HEK293 (cell line): ENCODE results near the gene ZNF579.

ENCODE experiments used
- BCL11B ChIP-seq: fragments of 450-650 bp; formaldehyde crosslinking; IDR thresholded peaks from 2 replicates; pipeline ENCODE4 v1.5.1; 2016; ENCODE audit warnings: low read depth, missing biosample characterization, missing genetic modification characterization
- CTCF ChIP-seq: fragments of 450-650 bp; formaldehyde crosslinking; IDR thresholded peaks from 2 replicates; pipeline ENCODE4 v1.5.1; 2016; ENCODE audit warnings: missing biosample characterization, missing genetic modification characterization
- GLI4 ChIP-seq: fragments of 450-650 bp; formaldehyde crosslinking; IDR thresholded peaks from 2 replicates; pipeline ENCODE4 v1.5.1; 2016; ENCODE audit warnings: missing biosample characterization, missing genetic modification characterization
- KLF1 ChIP-seq: fragments of 450-650 bp; formaldehyde crosslinking; IDR thresholded peaks from 2 replicates; pipeline ENCODE4 v1.5.1; 2016; ENCODE audit warnings: missing biosample characterization, missing genetic modification characterization
- REST ChIP-seq: fragments of 450-650 bp; formaldehyde crosslinking; IDR thresholded peaks from 2 replicates; pipeline ENCODE4 v1.5.1; 2016; ENCODE audit warnings: missing biosample characterization, missing genetic modification characterization
- ZBTB8A ChIP-seq: fragments of 450-650 bp; formaldehyde crosslinking; IDR thresholded peaks from 2 replicates; pipeline ENCODE4 v1.5.1; 2016; ENCODE audit warnings: missing biosample characterization, missing genetic modification characterization
- ZNF121 ChIP-seq: fragments of 450-650 bp; formaldehyde crosslinking; IDR thresholded peaks from 2 replicates; pipeline ENCODE4 v1.5.1; 2016; ENCODE audit warnings: missing biosample characterization, missing genetic modification characterization
- ZNF157 ChIP-seq: fragments of 450-650 bp; formaldehyde crosslinking; IDR thresholded peaks from 2 replicates; pipeline ENCODE4 v1.5.1; 2016; ENCODE audit warnings: missing biosample characterization, missing genetic modification characterization
- ZNF223 ChIP-seq: fragments of 450-650 bp; formaldehyde crosslinking; IDR thresholded peaks from 2 replicates; pipeline ENCODE4 v1.5.1; 2016; ENCODE audit warnings: missing biosample characterization, missing genetic modification characterization
- ZNF248 ChIP-seq: fragments of 450-650 bp; formaldehyde crosslinking; IDR thresholded peaks from 2 replicates; pipeline ENCODE4 v1.5.1; 2017; ENCODE audit warnings: missing biosample characterization, missing genetic modification characterization
- ZNF366 ChIP-seq: fragments of 450-650 bp; formaldehyde crosslinking; conservative IDR thresholded peaks from 2 replicates; pipeline ENCODE4 v1.5.1; 2016; ENCODE audit warnings: missing biosample characterization, missing genetic modification characterization
- ZNF48 ChIP-seq: fragments of 450-650 bp; formaldehyde crosslinking; IDR thresholded peaks from 2 replicates; pipeline ENCODE4 v1.5.1; 2016; ENCODE audit warnings: missing biosample characterization, missing genetic modification characterization
- ZNF792 ChIP-seq: fragments of 450-650 bp; formaldehyde crosslinking; IDR thresholded peaks from 2 replicates; pipeline ENCODE4 v1.5.1; 2016; ENCODE audit warnings: missing biosample characterization, missing genetic modification characterization

GRCh38 chr19:55605207-55605636, 24.6 kb upstream of the ZNF579 start:
- TF ChIP-seq ZNF121 (tag by site-specific recombination) (no peak), CTCF (tag by site-specific recombination) (no peak), GLI4 (no peak), ZNF223 (tag by site-specific recombination) (no peak), ZNF157 (tag by site-specific recombination) (no peak), ZBTB8A (peak; percentile 62), BCL11B (tag by site-specific recombination) (no peak), ZNF366 (peak; percentile 74), KLF1 (tag by site-specific recombination) (peak; percentile 25), REST (tag by site-specific recombination) (no peak), ZNF48 (tag by site-specific recombination) (no peak), ZNF792 (tag by site-specific recombination) (no peak), ZNF248 (tag by site-specific recombination) (no peak)
